Kidney epithelial cell (primary cell): ENCODE measurements around the gene XBP1. TPM values are rescaled to one million over a fixed set of nuclear protein-coding genes. Genes with fewer than 3 reads are reported as not detected.

Experiments
- DNase-seq: peaks from one replicate; pipeline ENCODE4 v3.0.0-alpha.2; 2010; ENCODE audit warnings: low read depth
- H3K27me3 ChIP-seq: 2 replicates; pipeline ENCODE4 v1.6.0; 2011; ENCODE audit warnings: low read length; ENCODE audit not compliant: control insufficient read depth, insufficient read depth
- H3K36me3 ChIP-seq: 2 replicates; pipeline ENCODE4 v1.5.1; 2011; ENCODE audit warnings: low read length; ENCODE audit not compliant: control insufficient read depth, insufficient read depth
- H3K4me3 ChIP-seq: 2 replicates; pipeline ENCODE4 v1.5.1; 2011; ENCODE audit warnings: low read depth, mild to moderate bottlenecking, control low read depth, low read length
- total RNA-seq: library from RNA; depleted of rRNA; stranded (reverse); fragments of >200 nt; gene quantifications from 2 replicates; pipeline ENCODE4 v1.2.3, GENCODE V29; 2015
- TF ChIP-seq, protein P1 (sequence below): IDR thresholded peaks from 2 replicates; pipeline ENCODE4 v1.5.1; 2011; ENCODE audit warnings: mild to moderate bottlenecking, moderate library complexity, low read length, control low read depth, inconsistent platforms; ENCODE audit not compliant: insufficient read depth, poor library complexity, severe bottlenecking

The XBP1 gene
- total RNA-seq, 1 donor from 2014 or later, result 291 TPM

DNA sequence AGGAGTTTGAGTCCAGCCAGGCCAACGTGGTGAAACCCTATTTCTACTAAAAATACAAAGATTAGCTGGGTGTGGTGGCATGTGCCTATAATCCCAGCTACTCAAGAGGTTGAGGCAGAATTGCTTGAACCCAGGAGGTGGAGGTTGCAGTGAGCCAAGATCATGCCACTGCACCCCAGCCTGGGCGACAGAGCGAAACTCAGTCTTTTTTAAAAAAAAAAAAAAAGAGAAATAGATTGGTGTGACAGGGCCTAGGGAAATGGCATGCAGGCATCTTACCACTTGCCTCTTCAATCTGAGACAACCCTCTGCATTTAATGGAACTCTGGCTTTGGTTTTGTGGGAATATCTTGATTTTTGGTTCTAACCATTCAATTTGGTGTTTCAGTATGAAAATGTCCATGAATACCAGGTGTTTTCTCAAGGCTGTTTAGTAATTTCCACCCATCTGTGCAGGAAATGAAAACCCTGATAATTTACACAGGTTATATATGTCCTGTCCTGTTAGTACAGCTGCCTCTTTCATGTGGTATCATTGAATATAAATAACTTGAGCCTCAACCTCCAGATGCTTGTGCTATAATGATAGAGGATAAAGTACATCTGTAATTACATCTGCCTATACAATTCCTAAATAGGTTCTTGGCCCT is 8.4 kb downstream of the XBP1 start:
- no peak for DNase-seq
- TF ChIP-seq, protein P1, sequence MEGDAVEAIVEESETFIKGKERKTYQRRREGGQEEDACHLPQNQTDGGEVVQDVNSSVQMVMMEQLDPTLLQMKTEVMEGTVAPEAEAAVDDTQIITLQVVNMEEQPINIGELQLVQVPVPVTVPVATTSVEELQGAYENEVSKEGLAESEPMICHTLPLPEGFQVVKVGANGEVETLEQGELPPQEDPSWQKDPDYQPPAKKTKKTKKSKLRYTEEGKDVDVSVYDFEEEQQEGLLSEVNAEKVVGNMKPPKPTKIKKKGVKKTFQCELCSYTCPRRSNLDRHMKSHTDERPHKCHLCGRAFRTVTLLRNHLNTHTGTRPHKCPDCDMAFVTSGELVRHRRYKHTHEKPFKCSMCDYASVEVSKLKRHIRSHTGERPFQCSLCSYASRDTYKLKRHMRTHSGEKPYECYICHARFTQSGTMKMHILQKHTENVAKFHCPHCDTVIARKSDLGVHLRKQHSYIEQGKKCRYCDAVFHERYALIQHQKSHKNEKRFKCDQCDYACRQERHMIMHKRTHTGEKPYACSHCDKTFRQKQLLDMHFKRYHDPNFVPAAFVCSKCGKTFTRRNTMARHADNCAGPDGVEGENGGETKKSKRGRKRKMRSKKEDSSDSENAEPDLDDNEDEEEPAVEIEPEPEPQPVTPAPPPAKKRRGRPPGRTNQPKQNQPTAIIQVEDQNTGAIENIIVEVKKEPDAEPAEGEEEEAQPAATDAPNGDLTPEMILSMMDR, result no peak
- peaks cover 4% of the 10 kb centered on the region for H3K36me3 ChIP-seq
- H3K4me3 ChIP-seq, result no peak overlapping the region
- no peaks in the 10 kb centered on the region for H3K27me3 ChIP-seq

DNA sequence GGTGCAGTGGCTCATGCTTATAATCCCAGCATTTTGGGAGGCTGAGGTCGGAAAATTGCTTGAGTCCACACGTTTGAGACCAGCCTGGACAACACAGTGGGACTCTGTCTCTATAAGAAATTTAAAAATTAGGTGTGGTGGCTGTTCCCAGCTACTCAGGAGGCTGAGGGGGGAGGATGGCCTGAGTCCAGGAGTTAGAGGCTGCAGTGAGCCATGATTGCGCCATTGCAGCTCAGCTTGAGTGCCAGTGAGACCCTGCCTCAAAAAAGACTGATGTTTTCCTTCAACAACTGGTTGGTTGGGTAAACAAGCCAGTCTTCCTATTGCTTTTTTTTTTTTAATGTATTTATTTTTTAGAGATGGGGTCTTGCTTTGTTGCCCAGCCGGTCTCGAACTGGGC is 9.2 kb downstream of the XBP1 start:
- H3K36me3 ChIP-seq, result peaks cover 2% of the 10 kb centered on the region
- H3K27me3 ChIP-seq, result no peaks in the 10 kb centered on the region
- no peak for DNase-seq
- no peak overlapping the region for H3K4me3 ChIP-seq
- TF ChIP-seq, protein P1, result no peak

DNA sequence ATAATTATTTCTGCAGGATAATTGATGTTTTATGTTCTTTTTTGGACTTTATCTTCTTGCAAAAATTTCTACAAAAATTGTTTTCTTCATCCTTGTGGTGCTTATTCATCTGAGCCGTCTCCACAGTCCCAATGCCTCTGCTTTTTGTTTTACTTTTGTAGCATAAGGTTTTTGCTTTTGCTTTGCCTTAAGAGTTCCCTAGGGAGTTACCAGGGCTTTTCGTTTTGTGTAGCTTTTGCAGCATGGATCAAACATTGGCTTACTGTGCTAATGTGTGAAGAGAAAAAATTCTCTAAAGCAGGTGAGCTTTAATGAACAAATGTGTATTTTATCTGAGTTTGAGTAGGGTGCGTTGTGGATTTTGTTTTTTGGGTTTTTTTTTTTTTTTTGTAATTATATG is 11.8 kb downstream of the XBP1 start:
- Histone ChIP-seq H3K27me3 (no peaks in the 10 kb centered on the region), H3K4me3 (no peak overlapping the region), H3K36me3 (no peaks in the 10 kb centered on the region)
- TF ChIP-seq, protein P1, result no peak
- DNase-seq, result no peak

DNA sequence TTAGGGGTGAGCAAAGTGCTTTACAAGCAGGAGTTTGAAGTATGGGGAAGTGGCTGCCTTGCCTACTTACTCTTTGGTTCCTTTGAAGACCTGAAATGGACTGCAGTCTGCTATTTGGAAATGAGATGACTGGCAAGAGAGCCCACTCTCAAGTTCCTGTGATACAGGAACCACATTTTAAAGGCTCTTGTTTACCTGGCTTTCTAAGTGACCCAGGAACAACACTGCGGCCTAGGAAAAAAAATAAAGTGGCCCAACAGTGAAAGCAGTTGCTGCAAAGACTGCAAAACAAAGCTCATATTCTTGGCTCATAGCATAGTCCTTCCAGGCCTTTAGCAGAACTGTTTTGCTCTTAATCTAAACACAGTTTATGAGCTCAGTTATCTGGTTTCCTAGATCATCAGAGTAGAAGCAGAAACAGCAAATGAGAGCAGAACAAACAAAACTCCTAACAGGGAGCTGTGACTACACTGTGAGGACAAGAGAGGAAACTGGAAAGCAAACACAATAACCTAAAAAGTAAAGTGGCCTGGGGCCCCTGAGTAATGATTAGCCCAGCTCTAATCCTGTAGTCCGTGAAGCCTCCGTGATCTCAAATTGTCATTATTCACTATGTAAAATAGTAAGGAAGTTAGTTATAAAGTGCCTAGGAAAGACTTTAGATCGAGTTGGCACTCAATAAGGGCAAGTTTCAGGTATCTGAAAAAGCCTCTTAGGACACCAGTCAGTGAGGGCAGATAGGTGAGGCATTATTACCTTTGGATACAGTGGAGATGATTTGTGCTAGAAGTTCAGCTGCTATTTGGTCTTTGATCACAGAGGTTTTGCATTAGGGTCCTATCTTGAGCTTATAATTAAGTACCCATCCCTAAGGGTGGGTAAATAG is 16.3 kb downstream of the XBP1 start:
- no peak for DNase-seq
- TF ChIP-seq, protein P1, result no peak
- Histone ChIP-seq H3K4me3 (no peak overlapping the region), H3K27me3 (no peaks in the 10 kb centered on the region), H3K36me3 (no peaks in the 10 kb centered on the region)

DNA sequence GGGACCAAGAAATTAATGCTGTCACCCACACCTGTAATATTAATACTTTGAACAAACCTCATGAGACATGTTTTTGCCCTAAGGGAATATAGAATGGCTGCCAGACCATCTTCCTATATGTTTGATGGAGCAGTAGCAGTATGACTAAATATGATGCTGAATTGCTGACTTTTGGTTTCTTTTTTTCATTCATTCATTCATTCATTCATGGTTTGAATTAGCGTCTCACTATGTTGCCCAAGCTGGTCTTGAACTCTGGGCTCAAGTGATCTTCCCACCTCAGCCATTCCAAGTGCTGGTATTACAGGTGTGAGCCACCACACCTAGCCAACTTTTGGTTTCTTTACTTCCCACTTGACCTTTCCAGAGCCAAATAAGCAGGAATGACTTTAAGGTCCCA is 20.1 kb downstream of the XBP1 start:
- TF ChIP-seq, protein P1, result no peak
- Histone ChIP-seq H3K27me3 (no peaks in the 10 kb centered on the region), H3K4me3 (no peak overlapping the region), H3K36me3 (no peaks in the 10 kb centered on the region)
- no peak for DNase-seq
